Suprapubic skin (tissue), 4 donors: ENCODE measurements around the gene CAMTA1.

Experiments
- EP300 ChIP-seq: sonication (generic); formaldehyde crosslinking; IDR thresholded peaks from one replicate; pipeline ENCODE4 v1.6.1; 2017; ENCODE audit warnings: antibody characterized with exemption
- POLR2A ChIP-seq, 2 donors: fragments of 450-650 bp; IDR thresholded peaks; one replicate each; pipeline ENCODE4 v1.6.1; 2017; ENCODE audit warnings: antibody characterized with exemption in 2 of 2, mild to moderate bottlenecking in 2 of 2, moderate library complexity in 2 of 2
- POLR2AphosphoS5 ChIP-seq, 3 donors: sonication (generic); formaldehyde crosslinking; IDR thresholded peaks; one replicate each; pipeline ENCODE4 v1.6.1; 2017; ENCODE audit warnings: antibody characterized with exemption in 3 of 3
- TF ChIP-seq, protein P1 (sequence below), 2 donors: fragments of 200-600 bp in 1 of 2; fragments of 450-650 bp in 1 of 2; sonication (generic) in 1 of 2; IDR thresholded peaks; one replicate each; pipeline ENCODE4 v1.5.1; 2016 to 2019; ENCODE audit warnings: antibody characterized with exemption in 2 of 2, mild to moderate bottlenecking in 1 of 2, moderate library complexity in 1 of 2

- TF ChIP-seq, protein P1, sequence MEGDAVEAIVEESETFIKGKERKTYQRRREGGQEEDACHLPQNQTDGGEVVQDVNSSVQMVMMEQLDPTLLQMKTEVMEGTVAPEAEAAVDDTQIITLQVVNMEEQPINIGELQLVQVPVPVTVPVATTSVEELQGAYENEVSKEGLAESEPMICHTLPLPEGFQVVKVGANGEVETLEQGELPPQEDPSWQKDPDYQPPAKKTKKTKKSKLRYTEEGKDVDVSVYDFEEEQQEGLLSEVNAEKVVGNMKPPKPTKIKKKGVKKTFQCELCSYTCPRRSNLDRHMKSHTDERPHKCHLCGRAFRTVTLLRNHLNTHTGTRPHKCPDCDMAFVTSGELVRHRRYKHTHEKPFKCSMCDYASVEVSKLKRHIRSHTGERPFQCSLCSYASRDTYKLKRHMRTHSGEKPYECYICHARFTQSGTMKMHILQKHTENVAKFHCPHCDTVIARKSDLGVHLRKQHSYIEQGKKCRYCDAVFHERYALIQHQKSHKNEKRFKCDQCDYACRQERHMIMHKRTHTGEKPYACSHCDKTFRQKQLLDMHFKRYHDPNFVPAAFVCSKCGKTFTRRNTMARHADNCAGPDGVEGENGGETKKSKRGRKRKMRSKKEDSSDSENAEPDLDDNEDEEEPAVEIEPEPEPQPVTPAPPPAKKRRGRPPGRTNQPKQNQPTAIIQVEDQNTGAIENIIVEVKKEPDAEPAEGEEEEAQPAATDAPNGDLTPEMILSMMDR (IDR thresholded peaks at IDR 0.05) = peak; percentile 9 to 18
- TF ChIP-seq EP300 (no peak), POLR2A (IDR thresholded peaks at IDR 0.05) (no peak), POLR2AphosphoS5 (IDR thresholded peaks at IDR 0.05) (no peak)
Measured at GRCh38 chr1:6794164-6794563, 8.9 kb downstream of the CAMTA1 start.
